ENCODE data around the gene VPS18.

Gene VPS18

GRCh38 chr15:40891138-40891537 lies 3.1 kb upstream of the VPS18 start:
- H3K27ac ChIP-seq (ENCODE audit: low read depth, low read length): no peak overlapping the region
- 93% methylated on average over 5 of the region's 5 CpGs for WGBS
- no peak overlapping the region for H3K4me3 ChIP-seq (ENCODE audit: low read length)
- peaks cover 4% of the 10 kb centered on the region for H3K36me3 ChIP-seq (ENCODE audit: insufficient read depth, low read length)
- H3K27me3 ChIP-seq (ENCODE audit: insufficient read depth, low read length): peaks cover 8% of the 10 kb centered on the region
- H3K4me1 ChIP-seq (ENCODE audit: insufficient read depth, low read length): no peaks in the 10 kb centered on the region
- H3K9ac ChIP-seq (ENCODE audit: low read depth, low read length): no peak overlapping the region
- no peaks in the 10 kb centered on the region for H3K9me3 ChIP-seq (ENCODE audit: insufficient read depth, low read depth, low read length)

GRCh38 chr15:40891810-40892446 lies 2.3 kb upstream of the VPS18 start:
- no peak overlapping the region for H3K9ac ChIP-seq (ENCODE audit: low read depth, low read length)
- H3K4me1 ChIP-seq (ENCODE audit: insufficient read depth, low read length): no peaks in the 10 kb centered on the region
- no peaks in the 10 kb centered on the region for H3K9me3 ChIP-seq (ENCODE audit: insufficient read depth, low read depth, low read length)
- WGBS: 54% methylated on average over 4 of the region's 4 CpGs
- H3K27ac ChIP-seq (ENCODE audit: low read depth, low read length): no peak overlapping the region
- H3K4me3 ChIP-seq (ENCODE audit: low read length): no peak overlapping the region
- H3K36me3 ChIP-seq (ENCODE audit: insufficient read depth, low read length): peaks cover 10% of the 10 kb centered on the region
- peaks cover 8% of the 10 kb centered on the region for H3K27me3 ChIP-seq (ENCODE audit: insufficient read depth, low read length)

- 86% methylated on average over 2 of the region's 2 CpGs for WGBS
- H3K4me1 ChIP-seq (ENCODE audit: insufficient read depth, low read length): no peaks in the 10 kb centered on the region
- H3K27ac ChIP-seq (ENCODE audit: low read depth, low read length): no peak overlapping the region
- peaks cover 8% of the 10 kb centered on the region for H3K27me3 ChIP-seq (ENCODE audit: insufficient read depth, low read length)
- H3K4me3 ChIP-seq (ENCODE audit: low read length): no peak overlapping the region
- H3K9ac ChIP-seq (ENCODE audit: low read depth, low read length): no peak overlapping the region
- H3K36me3 ChIP-seq (ENCODE audit: insufficient read depth, low read length): peaks cover 15% of the 10 kb centered on the region
- no peaks in the 10 kb centered on the region for H3K9me3 ChIP-seq (ENCODE audit: insufficient read depth, low read depth, low read length)
Measured at GRCh38 chr15:40892447-40893012, 1.7 kb upstream of the VPS18 start.

GRCh38 chr15:40893019-40893670 lies 1.1 kb upstream of the VPS18 start:
- H3K9ac ChIP-seq (ENCODE audit: low read depth, low read length): no peak overlapping the region

GRCh38 chr15:40894681-40895448 lies 615 bp downstream of the VPS18 start:
- peaks cover 35% of the 10 kb centered on the region for H3K36me3 ChIP-seq (ENCODE audit: insufficient read depth, low read length)
- peak overlapping the region; percentile 88 for H3K9ac ChIP-seq (ENCODE audit: low read depth, low read length)
- H3K9me3 ChIP-seq (ENCODE audit: insufficient read depth, low read depth, low read length): no peaks in the 10 kb centered on the region
- H3K27ac ChIP-seq (ENCODE audit: low read depth, low read length): peak overlapping the region; percentile 86
- H3K4me1 ChIP-seq (ENCODE audit: insufficient read depth, low read length): no peaks in the 10 kb centered on the region
- peak overlapping the region; percentile 94 for H3K4me3 ChIP-seq (ENCODE audit: low read length)
- H3K27me3 ChIP-seq (ENCODE audit: insufficient read depth, low read length): peaks cover 8% of the 10 kb centered on the region
- WGBS: 2% methylated on average over 32 of the region's 33 CpGs

More at GRCh38 chr15:40893019-40893670, 1.1 kb upstream of the VPS18 start:
- Histone ChIP-seq H3K27ac (ENCODE audit: low read depth, low read length) (no peak overlapping the region), H3K36me3 (ENCODE audit: insufficient read depth, low read length) (peaks cover 18% of the 10 kb centered on the region), H3K4me1 (ENCODE audit: insufficient read depth, low read length) (no peaks in the 10 kb centered on the region), H3K4me3 (ENCODE audit: low read length) (peak overlapping the region; percentile 94; the same call in 1 of the 2 replicates), H3K27me3 (ENCODE audit: insufficient read depth, low read length) (peaks cover 8% of the 10 kb centered on the region), H3K9me3 (ENCODE audit: insufficient read depth, low read depth, low read length) (no peaks in the 10 kb centered on the region)
- 90% methylated on average over 22 of the region's 22 CpGs for WGBS

GRCh38 chr15:40899536-40900207 lies 5.4 kb downstream of the VPS18 start:
- Histone ChIP-seq H3K4me3 (ENCODE audit: low read length) (no peak overlapping the region), H3K4me1 (ENCODE audit: insufficient read depth, low read length) (no peaks in the 10 kb centered on the region), H3K9ac (ENCODE audit: low read depth, low read length) (no peak overlapping the region), H3K27ac (ENCODE audit: low read depth, low read length) (no peak overlapping the region), H3K36me3 (ENCODE audit: insufficient read depth, low read length) (peaks cover 70% of the 10 kb centered on the region), H3K27me3 (ENCODE audit: insufficient read depth, low read length) (no peaks in the 10 kb centered on the region), H3K9me3 (ENCODE audit: insufficient read depth, low read depth, low read length) (no peaks in the 10 kb centered on the region)
- 96% methylated on average over 33 of the region's 33 CpGs for WGBS

- H3K36me3 ChIP-seq (ENCODE audit: insufficient read depth, low read length): peaks cover 75% of the 10 kb centered on the region
- H3K9ac ChIP-seq (ENCODE audit: low read depth, low read length): no peak overlapping the region
- no peaks in the 10 kb centered on the region for H3K27me3 ChIP-seq (ENCODE audit: insufficient read depth, low read length)
- no peaks in the 10 kb centered on the region for H3K4me1 ChIP-seq (ENCODE audit: insufficient read depth, low read length)
- no peaks in the 10 kb centered on the region for H3K9me3 ChIP-seq (ENCODE audit: insufficient read depth, low read depth, low read length)
- WGBS: 96% methylated on average over 36 of the region's 36 CpGs
- no peak overlapping the region for H3K4me3 ChIP-seq (ENCODE audit: low read length)
- H3K27ac ChIP-seq (ENCODE audit: low read depth, low read length): no peak overlapping the region
Measured at GRCh38 chr15:40900256-40901052, 6.2 kb downstream of the VPS18 start.

GRCh38 chr15:40901053-40901443 lies 6.8 kb downstream of the VPS18 start:
- Histone ChIP-seq H3K9ac (ENCODE audit: low read depth, low read length) (no peak overlapping the region), H3K4me3 (ENCODE audit: low read length) (no peak overlapping the region), H3K9me3 (ENCODE audit: insufficient read depth, low read depth, low read length) (no peaks in the 10 kb centered on the region), H3K27me3 (ENCODE audit: insufficient read depth, low read length) (no peaks in the 10 kb centered on the region), H3K36me3 (ENCODE audit: insufficient read depth, low read length) (peaks cover 76% of the 10 kb centered on the region), H3K27ac (ENCODE audit: low read depth, low read length) (no peak overlapping the region), H3K4me1 (ENCODE audit: insufficient read depth, low read length) (peaks cover 5% of the 10 kb centered on the region; the same call in 1 of the 2 replicates)
- WGBS: 77% methylated on average over 5 of the region's 5 CpGs

- WGBS: 94% methylated on average over 33 of the region's 33 CpGs
- H3K36me3 ChIP-seq (ENCODE audit: insufficient read depth, low read length): peaks cover 63% of the 10 kb centered on the region
- H3K9ac ChIP-seq (ENCODE audit: low read depth, low read length): no peak overlapping the region
- H3K27ac ChIP-seq (ENCODE audit: low read depth, low read length): no peak overlapping the region
- H3K4me1 ChIP-seq (ENCODE audit: insufficient read depth, low read length): peaks cover 5% of the 10 kb centered on the region; the same call in 1 of the 2 replicates
- no peak overlapping the region for H3K4me3 ChIP-seq (ENCODE audit: low read length)
- H3K27me3 ChIP-seq (ENCODE audit: insufficient read depth, low read length): no peaks in the 10 kb centered on the region
- no peaks in the 10 kb centered on the region for H3K9me3 ChIP-seq (ENCODE audit: insufficient read depth, low read depth, low read length)
Measured at GRCh38 chr15:40902605-40903561, 8.6 kb downstream of the VPS18 start.
